Smooth muscle cell of trachea (primary cell): ENCODE measurements around the gene PCDHB5. TPM values are rescaled to one million over a fixed set of nuclear protein-coding genes. Genes with fewer than 3 reads are reported as not detected.

ENCODE experiments used
- total RNA-seq: library from RNA; depleted of rRNA; stranded (reverse); fragments of >200 nt; gene quantifications from 2 replicates; pipeline ENCODE4 v1.2.1, GENCODE V29; 2014

PCDHB5 gene
- 0.29 and 1.3 TPM in 2 replicates for total RNA-seq

GRCh38 chr5:141135030-141135717 is at the start of gene PCDHB5:
Gene PCDHB5 (plus strand): TSS chr5:141135206. CDS start chr5:141135435, 229 bp downstream.

GRCh38 chr5:141094481-141095262 is 40.3 kb upstream of the PCDHB5 start, which contains the start of gene PCDHB2:
Gene PCDHB2 (plus strand): TSS chr5:141094615. CDS start chr5:141094791, 176 bp downstream.

GRCh38 chr5:141100243-141100805 is 34.7 kb upstream of the PCDHB5 start, which contains the start of gene PCDHB3:
Gene PCDHB3 (plus strand): TSS chr5:141100473. CDS start chr5:141100650, 177 bp downstream.

GRCh38 chr5:141121563-141121962 is 13.4 kb upstream of the PCDHB5 start, which contains the start of gene PCDHB4:
Gene PCDHB4 (plus strand): TSS chr5:141121818. CDS start chr5:141121999, 181 bp downstream.

GRCh38 chr5:141149812-141150211 is 14.8 kb downstream of the PCDHB5 start, which contains the start of gene PCDHB6:
Gene PCDHB6 (plus strand): TSS chr5:141150057. CDS start chr5:141150258, 201 bp downstream.

GRCh38 chr5:141172381-141173204 is 37.6 kb downstream of the PCDHB5 start, which contains the start of gene PCDHB7:
Gene PCDHB7 (plus strand): TSS chr5:141172644. CDS start chr5:141172836, 192 bp downstream.

GRCh38 chr5:141177577-141178191 is 42.7 kb downstream of the PCDHB5 start, which contains the start of gene PCDHB8:
Gene PCDHB8 (plus strand): TSS chr5:141177790. CDS start chr5:141178035, 245 bp downstream.

GRCh38 chr5:141182248-141182647 is 47.2 kb downstream of the PCDHB5 start, which contains the start of gene PCDHB16:
Gene PCDHB16 (plus strand): TSS chr5:141182387. CDS start chr5:141182560, 173 bp downstream.

GRCh38 chr5:141186897-141187512 is 52.0 kb downstream of the PCDHB5 start, which contains the start of gene PCDHB9:
Gene PCDHB9 (plus strand): TSS chr5:141187161. CDS start chr5:141187319, 158 bp downstream.

Other genes with a start within 250 kb of the PCDHB5 start
- under 0.01 TPM in 2 replicates for gene PCDHAC1, start 208.9 kb upstream of the PCDHB5 start, total RNA-seq
- gene PCDHAC2, start 168.7 kb upstream of the PCDHB5 start, total RNA-seq: under 0.01 TPM in 1 of 2 replicates, not detected in the other
- gene PCDHB1, start 83.8 kb upstream of the PCDHB5 start, total RNA-seq: not detected in 2 replicates
- 0.58 and 3.0 TPM in 2 replicates for gene PCDHB2, start 40.6 kb upstream of the PCDHB5 start, total RNA-seq
- gene PCDHB3, start 34.7 kb upstream of the PCDHB5 start, total RNA-seq: 0.29 and 0.50 TPM in 2 replicates
- 0.15 and 0.17 TPM in 2 replicates for gene PCDHB4, start 13.4 kb upstream of the PCDHB5 start, total RNA-seq
- 0.33 TPM in 1 of 2 replicates, not detected in the other for gene PCDHB6, start 14.9 kb downstream of the PCDHB5 start, total RNA-seq
- gene PCDHB7, start 37.4 kb downstream of the PCDHB5 start, total RNA-seq: under 0.01 and 0.66 TPM in 2 replicates
- 0.50 TPM in 1 of 2 replicates, not detected in the other for gene PCDHB8, start 42.6 kb downstream of the PCDHB5 start, total RNA-seq
- gene PCDHB16, start 47.2 kb downstream of the PCDHB5 start, total RNA-seq: 0.15 and 0.50 TPM in 2 replicates
- under 0.01 and 0.17 TPM in 2 replicates for gene PCDHB9, start 52.0 kb downstream of the PCDHB5 start, total RNA-seq
- gene PCDHB10, start 57.1 kb downstream of the PCDHB5 start, total RNA-seq: 0.15 and 0.66 TPM in 2 replicates
- gene PCDHB11, start 64.4 kb downstream of the PCDHB5 start, total RNA-seq: 0.50 TPM in 1 of 2 replicates, not detected in the other
- 0.15 and 0.33 TPM in 2 replicates for gene PCDHB12, start 73.5 kb downstream of the PCDHB5 start, total RNA-seq
- under 0.01 and 1.3 TPM in 2 replicates for gene PCDHB13, start 78.7 kb downstream of the PCDHB5 start, total RNA-seq
- 0.15 and 1.2 TPM in 2 replicates for gene PCDHB14, start 88.1 kb downstream of the PCDHB5 start, total RNA-seq
- gene PCDHB15, start 110.2 kb downstream of the PCDHB5 start, total RNA-seq: under 0.01 and 0.66 TPM in 2 replicates
- 0.50 and 1.0 TPM in 2 replicates for gene SLC25A2, start 168.8 kb downstream of the PCDHB5 start, total RNA-seq
- gene TAF7, start 185.6 kb downstream of the PCDHB5 start, total RNA-seq: 70.8 and 74.8 TPM in 2 replicates
- gene PCDHGA1, start 195.3 kb downstream of the PCDHB5 start, total RNA-seq: 1.3 and 2.3 TPM in 2 replicates
- 3.3 and 6.6 TPM in 2 replicates for gene PCDHGA2, start 203.6 kb downstream of the PCDHB5 start, total RNA-seq
- 1.3 and 2.6 TPM in 2 replicates for gene PCDHGA3, start 208.6 kb downstream of the PCDHB5 start, total RNA-seq
- 4.4 and 4.5 TPM in 2 replicates for gene PCDHGB1, start 214.9 kb downstream of the PCDHB5 start, total RNA-seq
- gene PCDHGA4, start 219.8 kb downstream of the PCDHB5 start, total RNA-seq: 8.9 and 11.1 TPM in 2 replicates
- gene PCDHGB2, start 224.8 kb downstream of the PCDHB5 start, total RNA-seq: 5.1 TPM in 2 replicates
- 2.8 and 3.5 TPM in 2 replicates for gene PCDHGA5, start 229.0 kb downstream of the PCDHB5 start, total RNA-seq
- gene PCDHGB3, start 235.0 kb downstream of the PCDHB5 start, total RNA-seq: 7.1 and 9.4 TPM in 2 replicates
- 4.8 and 6.3 TPM in 2 replicates for gene PCDHGA6, start 238.7 kb downstream of the PCDHB5 start, total RNA-seq
- gene PCDHGA7, start 247.5 kb downstream of the PCDHB5 start, total RNA-seq: 5.4 and 8.4 TPM in 2 replicates